Endothelial cell (in vitro differentiated cells): ENCODE results near the gene MARCHF6. TPM values are rescaled to one million over a fixed set of nuclear protein-coding genes. Genes with fewer than 3 reads are reported as not detected.

Experiments used
- DNase-seq: peaks from one replicate; pipeline ENCODE4 v3.0.0; 2021; ENCODE audit warnings: low spot score
- H3K27ac Mint-ChIP-seq: one replicate; pipeline ENCODE4 v1.8.0; 2021; ENCODE audit warnings: mixed read lengths, inconsistent platforms; ENCODE audit not compliant: unreplicated experiment
- H3K27me3 Mint-ChIP-seq: one replicate; pipeline ENCODE4 v1.8.0; 2021; ENCODE audit warnings: mild to moderate bottlenecking, moderate library complexity, mixed read lengths, inconsistent platforms; ENCODE audit not compliant: unreplicated experiment
- H3K36me3 Mint-ChIP-seq: one replicate; pipeline ENCODE4 v1.8.0; 2021; ENCODE audit warnings: mild to moderate bottlenecking, low read depth, mixed read lengths, inconsistent platforms; ENCODE audit not compliant: unreplicated experiment
- H3K4me1 Mint-ChIP-seq: one replicate; pipeline ENCODE4 v1.8.0; 2021; ENCODE audit warnings: mild to moderate bottlenecking, mixed read lengths, inconsistent platforms; ENCODE audit not compliant: unreplicated experiment
- H3K4me3 Mint-ChIP-seq: one replicate; pipeline ENCODE4 v1.8.0; 2021; ENCODE audit warnings: mild to moderate bottlenecking, mixed read lengths, inconsistent platforms; ENCODE audit not compliant: unreplicated experiment
- H3K9me3 Mint-ChIP-seq: one replicate; pipeline ENCODE4 v1.8.0; 2021; ENCODE audit warnings: mixed read lengths, inconsistent platforms; ENCODE audit not compliant: unreplicated experiment
- CTCF ChIP-seq: fragments of 200-600 bp; sonication (generic); IDR thresholded peaks from one replicate; pipeline ENCODE4 v1.5.0; 2021; ENCODE audit warnings: antibody characterized with exemption; ENCODE audit not compliant: unreplicated experiment
- total RNA-seq: library from RNA; stranded (reverse); fragmentation: NEBNext Ultra II Directional; extraction: Animal tissue kit (Norgen Biotek cat#: 25700); gene quantifications from one replicate; pipeline ENCODE4 v1.2.1, GENCODE V29; 2021; ENCODE audit not compliant: unreplicated experiment

Gene MARCHF6
- total RNA-seq, 1 donor from 2014 or later = 162 TPM

- Mint-ChIP-seq H3K4me3 (no peak overlapping the region), H3K9me3 (no peaks in the 10 kb centered on the region), H3K36me3 (no peaks in the 10 kb centered on the region), H3K27ac (no peak overlapping the region), H3K27me3 (peaks cover 15% of the 10 kb centered on the region), H3K4me1 (peaks cover 27% of the 10 kb centered on the region)
- no peak for TF ChIP-seq CTCF
- no peak for DNase-seq
These were observed 22.8 kb upstream of the MARCHF6 start for GRCh38 chr5:10330511-10331230.

GRCh38 chr5:10331341-10331796 lies 22.1 kb upstream of the MARCHF6 start:
- H3K4me1 Mint-ChIP-seq = peaks cover 27% of the 10 kb centered on the region

GRCh38 chr5:10332301-10332700 lies 21.2 kb upstream of the MARCHF6 start:
- no peak for TF ChIP-seq CTCF
- no peak for DNase-seq
- no peaks in the 10 kb centered on the region for H3K9me3 Mint-ChIP-seq
- H3K4me3 Mint-ChIP-seq = peak overlapping the region; percentile 49
- H3K27ac Mint-ChIP-seq = no peak overlapping the region
- peaks cover 27% of the 10 kb centered on the region for H3K4me1 Mint-ChIP-seq
- H3K27me3 Mint-ChIP-seq = peaks cover 15% of the 10 kb centered on the region
- H3K36me3 Mint-ChIP-seq = no peaks in the 10 kb centered on the region

More at GRCh38 chr5:10331341-10331796, 22.1 kb upstream of the MARCHF6 start:
- no peak for TF ChIP-seq CTCF
- Mint-ChIP-seq H3K4me3 (no peak overlapping the region), H3K27ac (no peak overlapping the region), H3K36me3 (no peaks in the 10 kb centered on the region), H3K27me3 (peaks cover 15% of the 10 kb centered on the region), H3K9me3 (no peaks in the 10 kb centered on the region)
- no peak for DNase-seq

GRCh38 chr5:10333154-10334006 lies 20.1 kb upstream of the MARCHF6 start:
- DNase-seq = peak; percentile 57
- Mint-ChIP-seq H3K27me3 (peaks cover 15% of the 10 kb centered on the region), H3K27ac (no peak overlapping the region), H3K9me3 (no peaks in the 10 kb centered on the region), H3K36me3 (no peaks in the 10 kb centered on the region), H3K4me1 (peaks cover 27% of the 10 kb centered on the region), H3K4me3 (peak overlapping the region; percentile 90)
- TF ChIP-seq CTCF = no peak

- no peaks in the 10 kb centered on the region for H3K9me3 Mint-ChIP-seq
- no peak for TF ChIP-seq CTCF
- no peaks in the 10 kb centered on the region for H3K36me3 Mint-ChIP-seq
- peak overlapping the region; percentile 33 for H3K4me3 Mint-ChIP-seq
- peaks cover 13% of the 10 kb centered on the region for H3K27me3 Mint-ChIP-seq
- no peak overlapping the region for H3K27ac Mint-ChIP-seq
- DNase-seq = no peak
- peaks cover 30% of the 10 kb centered on the region for H3K4me1 Mint-ChIP-seq
These were observed 18.7 kb upstream of the MARCHF6 start for GRCh38 chr5:10334831-10335230.
